ENCODE data around the gene RAPGEF5.

Gene RAPGEF5

GRCh38 chr7:22183522-22184280, 173.3 kb downstream of the RAPGEF5 start:
- no peak for DNase-seq

- no peak for DNase-seq
These were observed 174.8 kb downstream of the RAPGEF5 start for GRCh38 chr7:22182149-22182548.

- no peak for DNase-seq
These were observed 175.3 kb downstream of the RAPGEF5 start for GRCh38 chr7:22181663-22182062.

GRCh38 chr7:22179442-22179879, 177.5 kb downstream of the RAPGEF5 start:
- DNase-seq = no peak

- DNase-seq = no peak
These were observed 178.2 kb downstream of the RAPGEF5 start for GRCh38 chr7:22178735-22179134.

- no peak for DNase-seq
These were observed 180.1 kb downstream of the RAPGEF5 start for GRCh38 chr7:22176791-22177412.

GRCh38 chr7:22174574-22174953, 182.4 kb downstream of the RAPGEF5 start:
- no peak for DNase-seq

GRCh38 chr7:22173685-22174573, 183.0 kb downstream of the RAPGEF5 start:
- DNase-seq = no peak

- no peak for DNase-seq
These were observed 188.8 kb downstream of the RAPGEF5 start for GRCh38 chr7:22168129-22168634.

- no peak for DNase-seq
These were observed 189.5 kb downstream of the RAPGEF5 start for GRCh38 chr7:22167482-22167881.

GRCh38 chr7:22166928-22167327, 190.0 kb downstream of the RAPGEF5 start:
- no peak for DNase-seq

- no peak for DNase-seq
These were observed 197.6 kb downstream of the RAPGEF5 start for GRCh38 chr7:22159341-22159740.

GRCh38 chr7:22157552-22157951, 199.4 kb downstream of the RAPGEF5 start:
- DNase-seq = no peak

GRCh38 chr7:22156205-22156604, 200.7 kb downstream of the RAPGEF5 start:
- no peak for DNase-seq

GRCh38 chr7:22154143-22154529, 202.8 kb downstream of the RAPGEF5 start:
- no peak for DNase-seq

GRCh38 chr7:22153432-22154142, 203.4 kb downstream of the RAPGEF5 start:
- no peak for DNase-seq

- DNase-seq = no peak
These were observed 204.3 kb downstream of the RAPGEF5 start for GRCh38 chr7:22152690-22153089.

GRCh38 chr7:22151901-22152300, 205.1 kb downstream of the RAPGEF5 start:
- DNase-seq = no peak

- DNase-seq = no peak
These were observed 206.7 kb downstream of the RAPGEF5 start for GRCh38 chr7:22150221-22150620.

GRCh38 chr7:22147868-22148267, 209.1 kb downstream of the RAPGEF5 start:
- no peak for DNase-seq

- no peak for DNase-seq
These were observed 209.9 kb downstream of the RAPGEF5 start for GRCh38 chr7:22146961-22147512.

GRCh38 chr7:22144950-22145349, 212.0 kb downstream of the RAPGEF5 start:
- no peak for DNase-seq
